Caco-2 (cell line): ENCODE measurements around the gene DCST1. TPM values are rescaled to one million over a fixed set of nuclear protein-coding genes. Genes with fewer than 3 reads are reported as not detected.

Experiments
- BruUV-seq: library from RNA; stranded (reverse); fragments of 400-500 nt; replicated peaks from 2 replicates; lab custom pipeline; 2021; lab: Mats Ljungman, UMichigan
- CTCF ChIA-PET: fragments of 300-600 bp; sonication (Branson Sonifier 250); formaldehyde crosslinking; loops from one replicate; lab custom pipeline; 2022; ENCODE audit warnings: antibody characterized with exemption; lab: Charles Lee
- POLR2A ChIA-PET: fragments of 300-600 bp; sonication (Branson Sonifier 250); formaldehyde crosslinking; loops from one replicate; lab custom pipeline; 2022; ENCODE audit warnings: antibody characterized with exemption; lab: Charles Lee
- DNase-seq, 2 experiments: peaks; one replicate each; pipeline versions ENCODE4 v3.0.0 to v3.0.0-alpha.2; 2020 to 2022
- H3K27me3 ChIP-seq: replicated peaks from 2 replicates; pipeline ENCODE4 v1.6.0; 2011; ENCODE audit warnings: low read length; ENCODE audit not compliant: control insufficient read depth, insufficient read depth
- H3K36me3 ChIP-seq: 2 replicates; pipeline ENCODE4 v1.5.1; 2011; ENCODE audit warnings: low read length; ENCODE audit not compliant: control insufficient read depth, insufficient read depth
- H3K4me1 ChIP-seq: fragments of 250-450 bp; sonication (Bioruptor Pico); 2 replicates; pipeline ENCODE4 v1.5.1; 2020; ENCODE audit warnings: mild to moderate bottlenecking
- H3K4me3 ChIP-seq: 2 replicates; pipeline ENCODE4 v1.5.1; 2011; ENCODE audit warnings: low read depth, mild to moderate bottlenecking, control low read depth, low read length
- H3K9me3 ChIP-seq: fragments of 250-450 bp; sonication (Bioruptor Pico); 2 replicates; pipeline ENCODE4 v1.5.1; 2020; ENCODE audit warnings: mild to moderate bottlenecking, moderate library complexity
- H3K27ac Mint-ChIP-seq: one replicate; pipeline ENCODE4 v1.8.0; 2022; ENCODE audit warnings: mixed read lengths; ENCODE audit not compliant: unreplicated experiment
- H3K27me3 Mint-ChIP-seq: one replicate; pipeline ENCODE4 v1.8.0; 2022; ENCODE audit warnings: mixed read lengths; ENCODE audit not compliant: insufficient read depth, unreplicated experiment
- H3K36me3 Mint-ChIP-seq: one replicate; pipeline ENCODE4 v1.8.0; 2022; ENCODE audit warnings: mild to moderate bottlenecking, mixed read lengths; ENCODE audit not compliant: insufficient read depth, unreplicated experiment
- H3K4me1 Mint-ChIP-seq: one replicate; pipeline ENCODE4 v1.8.0; 2022; ENCODE audit warnings: low read depth, mixed read lengths; ENCODE audit not compliant: unreplicated experiment
- H3K4me3 Mint-ChIP-seq: one replicate; pipeline ENCODE4 v1.8.0; 2022; ENCODE audit warnings: mild to moderate bottlenecking, moderate library complexity, mixed read lengths; ENCODE audit not compliant: unreplicated experiment
- H3K9me3 Mint-ChIP-seq: one replicate; pipeline ENCODE4 v1.8.0; 2022; ENCODE audit warnings: mixed read lengths; ENCODE audit not compliant: unreplicated experiment
- intact Hi-C: fragments of 100-400 bp; cut with micrococcal nuclease; formaldehyde crosslinking; loops from one replicate; pipeline ENCODE4 v1.10.0; 2022; ENCODE audit not compliant: unreplicated experiment
- total RNA-seq: library from RNA; stranded (reverse); gene quantifications from 2 replicates; pipeline ENCODE4 v1.2.3, GENCODE V29; 2022
- TF ChIP-seq, protein P1 (sequence below), 2 experiments: fragments of 200-600 bp in 1 of 2; IDR thresholded peaks; 1 replicate in 1 of 2; 2 replicates in 1 of 2; pipeline versions ENCODE4 v1.5.1 to v1.8.0; 2011 to 2022; ENCODE audit warnings: antibody characterized with exemption in 1 of 2, control low read depth in 1 of 2, inconsistent platforms in 1 of 2, low read depth in 1 of 2, low read length in 1 of 2, mild to moderate bottlenecking in 1 of 2, moderate library complexity in 1 of 2; ENCODE audit not compliant: insufficient read depth in 1 of 2, severe bottlenecking in 1 of 2, unreplicated experiment in 1 of 2

Gene DCST1
- total RNA-seq, 1 experiment from 2014 or later = not detected

DNA sequence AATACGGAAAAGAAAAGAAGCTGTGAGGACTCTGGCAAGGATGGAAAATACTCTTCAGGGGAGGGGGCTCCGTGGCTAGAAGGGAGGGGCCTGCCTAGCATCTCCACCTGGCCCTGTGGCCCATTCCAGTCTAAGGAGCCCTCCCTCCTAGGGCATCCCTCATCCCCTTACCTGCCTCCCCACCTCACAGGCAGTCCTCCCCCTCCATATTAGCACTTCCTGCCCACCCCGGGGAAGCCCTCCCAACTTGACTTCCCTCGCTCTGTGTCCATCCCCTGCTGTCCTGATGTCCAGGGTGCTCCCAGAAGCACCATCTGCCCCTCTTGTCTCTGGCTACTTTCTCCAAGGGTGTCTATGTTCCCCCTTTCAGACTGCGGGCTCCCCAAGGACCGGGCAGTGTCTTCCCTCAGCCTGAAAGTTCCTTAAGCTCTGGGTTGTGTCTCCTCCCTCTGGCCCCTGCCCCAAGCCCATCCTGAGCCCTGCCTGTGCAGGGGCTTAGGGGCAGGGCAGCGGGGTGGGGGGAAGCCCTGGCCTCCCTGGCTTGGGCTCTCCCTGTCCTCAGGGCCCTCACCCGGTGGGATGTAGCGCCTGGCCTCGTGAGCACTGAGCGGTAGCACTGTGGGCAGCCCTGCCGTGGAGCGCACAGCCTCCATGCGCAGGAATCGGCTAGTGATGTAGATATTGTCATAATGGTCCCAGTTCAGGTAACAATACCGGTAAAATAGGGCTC, 3.9 kb upstream of the DCST1 start:
- intact Hi-C loops = no loop called here
- peaks cover 5% of the 10 kb centered on the region; the same call in 1 of the 2 replicates for H3K4me1 ChIP-seq
- BruUV-seq = no TSS peak
- no peaks in the 10 kb centered on the region for H3K27me3 ChIP-seq
- H3K4me3 ChIP-seq = no peak overlapping the region
- H3K9me3 Mint-ChIP-seq = no peaks in the 10 kb centered on the region
- no peak for DNase-seq
- H3K27ac Mint-ChIP-seq = no peak overlapping the region
- peaks cover under 1% of the 10 kb centered on the region for H3K27me3 Mint-ChIP-seq
- H3K9me3 ChIP-seq = no peaks in the 10 kb centered on the region
- no peaks in the 10 kb centered on the region for H3K36me3 Mint-ChIP-seq
- ChIA-PET CTCF (interaction anchor here (1.0 to 1.1 kb wide), 2 partner anchors 18 to 68 kb away, joined by 3 read pairs; partner anchors contain the start of gene PYGO2), POLR2A (no interaction called here)
- no peaks in the 10 kb centered on the region for H3K4me1 Mint-ChIP-seq
- H3K4me3 Mint-ChIP-seq = no peak overlapping the region
- TF ChIP-seq, protein P1, sequence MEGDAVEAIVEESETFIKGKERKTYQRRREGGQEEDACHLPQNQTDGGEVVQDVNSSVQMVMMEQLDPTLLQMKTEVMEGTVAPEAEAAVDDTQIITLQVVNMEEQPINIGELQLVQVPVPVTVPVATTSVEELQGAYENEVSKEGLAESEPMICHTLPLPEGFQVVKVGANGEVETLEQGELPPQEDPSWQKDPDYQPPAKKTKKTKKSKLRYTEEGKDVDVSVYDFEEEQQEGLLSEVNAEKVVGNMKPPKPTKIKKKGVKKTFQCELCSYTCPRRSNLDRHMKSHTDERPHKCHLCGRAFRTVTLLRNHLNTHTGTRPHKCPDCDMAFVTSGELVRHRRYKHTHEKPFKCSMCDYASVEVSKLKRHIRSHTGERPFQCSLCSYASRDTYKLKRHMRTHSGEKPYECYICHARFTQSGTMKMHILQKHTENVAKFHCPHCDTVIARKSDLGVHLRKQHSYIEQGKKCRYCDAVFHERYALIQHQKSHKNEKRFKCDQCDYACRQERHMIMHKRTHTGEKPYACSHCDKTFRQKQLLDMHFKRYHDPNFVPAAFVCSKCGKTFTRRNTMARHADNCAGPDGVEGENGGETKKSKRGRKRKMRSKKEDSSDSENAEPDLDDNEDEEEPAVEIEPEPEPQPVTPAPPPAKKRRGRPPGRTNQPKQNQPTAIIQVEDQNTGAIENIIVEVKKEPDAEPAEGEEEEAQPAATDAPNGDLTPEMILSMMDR (IDR thresholded peaks at IDR 0.05; ENCODE audit: insufficient read depth in 1 of 2, low read depth in 1 of 2, low read length in 1 of 2, severe bottlenecking in 1 of 2, unreplicated experiment in 1 of 2) = no peak
- no peaks in the 10 kb centered on the region for H3K36me3 ChIP-seq

DNA sequence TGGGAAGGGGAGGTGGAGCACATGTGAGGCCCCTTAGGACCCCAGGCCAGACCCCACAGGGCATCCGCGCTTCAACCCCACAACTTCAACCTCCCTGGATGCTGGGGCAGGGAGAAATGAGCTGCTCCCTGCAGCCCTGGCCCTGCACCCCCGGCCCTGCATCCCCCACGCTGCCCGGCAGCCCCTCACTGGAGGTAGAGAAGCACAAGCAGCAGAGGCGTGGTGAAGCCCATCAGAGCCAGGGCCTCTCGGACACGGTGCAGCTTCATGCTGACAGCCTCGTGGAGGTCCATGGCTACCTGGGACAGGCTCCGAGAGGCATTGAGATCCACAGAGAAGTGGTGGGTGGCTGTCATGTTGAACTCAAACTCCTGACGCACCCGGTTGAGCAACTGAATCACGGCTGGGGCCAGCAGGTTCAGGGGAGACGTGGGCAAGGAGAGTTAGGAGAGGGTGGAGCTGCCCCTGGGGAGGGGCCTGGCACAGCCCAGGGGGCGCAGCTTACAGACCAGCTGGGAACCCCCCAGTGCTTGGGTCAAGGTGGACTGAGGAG, 3.3 kb upstream of the DCST1 start:
- no peak overlapping the region for H3K4me3 Mint-ChIP-seq
- peaks cover 4% of the 10 kb centered on the region for H3K27me3 Mint-ChIP-seq
- DNase-seq = no peak
- no peak overlapping the region for H3K27ac Mint-ChIP-seq
- H3K9me3 ChIP-seq = no peaks in the 10 kb centered on the region
- TF ChIP-seq, protein P1 (IDR thresholded peaks at IDR 0.05; ENCODE audit: insufficient read depth in 1 of 2, low read depth in 1 of 2, low read length in 1 of 2, severe bottlenecking in 1 of 2, unreplicated experiment in 1 of 2) = no peak
- no peaks in the 10 kb centered on the region for H3K4me1 Mint-ChIP-seq
- H3K4me1 ChIP-seq = peaks cover 5% of the 10 kb centered on the region; the same call in 1 of the 2 replicates
- H3K27me3 ChIP-seq = no peaks in the 10 kb centered on the region
- intact Hi-C loops = no loop called here
- no peaks in the 10 kb centered on the region for H3K9me3 Mint-ChIP-seq
- ChIA-PET POLR2A (interaction anchor here (0.6 kb wide), 1 partner anchor 20 kb away, joined by 3 read pairs; no protein-coding TSS in a partner anchor), CTCF (interaction anchor here (1.0 to 1.1 kb wide), 2 partner anchors 17 to 69 kb away, joined by 3 read pairs; partner anchors contain the start of gene PYGO2)
- H3K36me3 Mint-ChIP-seq = no peaks in the 10 kb centered on the region
- H3K4me3 ChIP-seq = no peak overlapping the region
- BruUV-seq = no TSS peak
- no peaks in the 10 kb centered on the region for H3K36me3 ChIP-seq

DNA sequence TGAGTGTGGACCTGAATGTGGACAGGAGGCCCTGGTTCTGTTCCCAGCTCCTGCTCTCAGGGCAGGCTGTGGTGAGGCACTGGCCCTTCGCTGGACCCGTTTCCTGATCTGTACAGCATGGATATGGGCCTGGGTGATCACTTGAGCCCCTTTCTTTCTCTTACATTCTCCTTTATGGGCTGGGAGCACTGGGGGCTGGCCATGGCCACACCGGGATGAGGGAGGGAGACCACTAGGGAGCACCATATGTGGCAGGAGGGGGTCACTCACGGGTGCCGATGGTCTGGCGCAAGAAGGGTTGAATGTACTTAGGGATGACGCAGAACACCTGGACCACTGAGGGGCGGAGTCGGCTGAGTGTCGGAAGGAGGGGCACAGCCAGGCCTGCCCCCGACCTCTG, 2.7 kb upstream of the DCST1 start:
- H3K4me3 Mint-ChIP-seq = no peak overlapping the region
- no TSS peak for BruUV-seq
- Histone ChIP-seq H3K4me3 (no peak overlapping the region), H3K27me3 (no peaks in the 10 kb centered on the region), H3K4me1 (peaks cover 5% of the 10 kb centered on the region; the same call in 1 of the 2 replicates), H3K36me3 (no peaks in the 10 kb centered on the region), H3K9me3 (no peaks in the 10 kb centered on the region)
- H3K27ac Mint-ChIP-seq = no peak overlapping the region
- intact Hi-C loops = no loop called here
- H3K4me1 Mint-ChIP-seq = no peaks in the 10 kb centered on the region
- ChIA-PET CTCF (interaction anchor here (1.1 kb wide), 1 partner anchor 16 kb away, joined by 3 read pairs; no protein-coding TSS in a partner anchor), POLR2A (interaction anchor here (0.6 kb wide), 1 partner anchor 20 kb away, joined by 3 read pairs; no protein-coding TSS in a partner anchor)
- peaks cover 4% of the 10 kb centered on the region for H3K27me3 Mint-ChIP-seq
- no peak for DNase-seq
- TF ChIP-seq, protein P1 (IDR thresholded peaks at IDR 0.05; ENCODE audit: insufficient read depth in 1 of 2, low read depth in 1 of 2, low read length in 1 of 2, severe bottlenecking in 1 of 2, unreplicated experiment in 1 of 2) = no peak
- H3K9me3 Mint-ChIP-seq = no peaks in the 10 kb centered on the region
- H3K36me3 Mint-ChIP-seq = no peaks in the 10 kb centered on the region
